GM12864 (cell line): ENCODE measurements around the gene SLC26A1.

Experiments used
- DNase-seq: peaks from one replicate; pipeline ENCODE4 v3.0.0-alpha.2; 2011; ENCODE audit warnings: low read depth
- H3K4me3 ChIP-seq: 2 replicates; pipeline ENCODE4 v1.5.1; 2011; ENCODE audit warnings: mild to moderate bottlenecking, low read depth, low read length, control low read depth
- CTCF ChIP-seq: IDR thresholded peaks from 2 replicates; pipeline ENCODE4 v1.5.1; 2011; ENCODE audit warnings: low read depth, mild to moderate bottlenecking, moderate library complexity, low read length, control low read depth, inconsistent platforms; ENCODE audit errors: missing control alignments

The SLC26A1 gene

GRCh38 chr4:993111-994029, at the start of gene SLC26A1:
Gene SLC26A1, minus strand, starts transcription at chr4:993404. Its CDS starts 1,701 bp downstream, at chr4:991703.
- no peak within 1 kb of the TSS for H3K4me3 ChIP-seq
- no peak for TF ChIP-seq CTCF
- no peak for DNase-seq

- no peak overlapping the region for H3K4me3 ChIP-seq
- no peak for TF ChIP-seq CTCF
- no peak for DNase-seq
Observed at GRCh38 chr4:1042352-1043055, 49.3 kb upstream of the SLC26A1 start.

- H3K4me3 ChIP-seq = no peak overlapping the region
- DNase-seq = no peak
- no peak for TF ChIP-seq CTCF
Observed at GRCh38 chr4:1041936-1042330, 48.7 kb upstream of the SLC26A1 start.

GRCh38 chr4:1041147-1041935, 48.1 kb upstream of the SLC26A1 start:
- no peak overlapping the region for H3K4me3 ChIP-seq
- no peak for DNase-seq
- TF ChIP-seq CTCF = no peak

- no peak overlapping the region for H3K4me3 ChIP-seq
- TF ChIP-seq CTCF = no peak
- no peak for DNase-seq
Observed at GRCh38 chr4:1040344-1041146, 47.3 kb upstream of the SLC26A1 start.
